Activated T-helper 17 cell treated with anti-CD3 and anti-CD28 coated beads, Interleukin-2, amount 50 U/mL, for 72 hours (primary cell): ENCODE results near the gene TXLNB. TPM values are rescaled to one million over a fixed set of nuclear protein-coding genes. Genes with fewer than 3 reads are reported as not detected.
"Not testable (repeated sequence)": the region's sequence is repeated elsewhere in the genome, so short reads cannot be mapped to it uniquely, and the experiment has no call there.

ENCODE experiments used
- ATAC-seq: fragments of 150-1000 bp; cut with Tn5 transposase; replicated peaks from 2 replicates; pipeline ENCODE4 v1.10.0; 2021; ENCODE audit warnings: mild to moderate bottlenecking, moderate library complexity
- H3K27ac Mint-ChIP-seq: one replicate; pipeline ENCODE4 v1.8.0; 2022; ENCODE audit warnings: mixed read lengths
- H3K27me3 Mint-ChIP-seq: one replicate; pipeline ENCODE4 v1.8.0; 2022; ENCODE audit warnings: mixed read lengths
- H3K36me3 Mint-ChIP-seq: one replicate; pipeline ENCODE4 v1.8.0; 2022; ENCODE audit warnings: low read depth, mild to moderate bottlenecking, mixed read lengths
- H3K4me1 Mint-ChIP-seq: one replicate; pipeline ENCODE4 v1.8.0; 2022; ENCODE audit warnings: mixed read lengths
- H3K4me3 Mint-ChIP-seq: one replicate; pipeline ENCODE4 v1.8.0; 2022; ENCODE audit warnings: mild to moderate bottlenecking, mixed read lengths
- H3K9me3 Mint-ChIP-seq: one replicate; pipeline ENCODE4 v1.8.0; 2022; ENCODE audit warnings: mixed read lengths
- total RNA-seq, 2 donors: library from RNA; stranded (reverse); gene quantifications; one replicate each; pipeline ENCODE4 v1.2.3, GENCODE V29; 2022

The TXLNB gene
- total RNA-seq, 2 donors from 2014 or later = 0.24 to 0.37 TPM

DNA sequence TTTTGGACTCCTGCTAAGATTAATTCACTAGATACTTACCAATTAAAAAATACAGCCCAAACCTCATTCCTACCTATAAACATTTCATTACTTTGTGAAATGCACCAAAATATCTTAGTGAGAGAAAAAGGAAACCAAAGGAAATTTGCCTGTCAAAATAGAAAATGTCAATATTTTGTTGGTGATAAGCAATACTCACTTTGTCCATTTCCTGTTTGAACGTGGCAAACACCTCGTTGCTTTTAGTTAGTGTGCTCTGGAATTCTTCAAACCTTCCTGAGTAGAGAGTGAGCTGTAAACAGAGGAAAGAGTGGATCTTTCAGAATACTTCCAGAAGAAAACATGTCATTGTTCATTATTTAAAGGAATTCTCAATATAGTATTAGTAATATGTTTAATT lies 44.2 kb downstream of the TXLNB start:
- no peak for ATAC-seq
- H3K4me1 Mint-ChIP-seq = peaks cover 37% of the 10 kb centered on the region
- H3K9me3 Mint-ChIP-seq = no peaks in the 10 kb centered on the region
- H3K4me3 Mint-ChIP-seq = peak overlapping the region; percentile 42
- no peaks in the 10 kb centered on the region for H3K36me3 Mint-ChIP-seq
- no peak overlapping the region for H3K27ac Mint-ChIP-seq
- H3K27me3 Mint-ChIP-seq = no peaks in the 10 kb centered on the region

DNA sequence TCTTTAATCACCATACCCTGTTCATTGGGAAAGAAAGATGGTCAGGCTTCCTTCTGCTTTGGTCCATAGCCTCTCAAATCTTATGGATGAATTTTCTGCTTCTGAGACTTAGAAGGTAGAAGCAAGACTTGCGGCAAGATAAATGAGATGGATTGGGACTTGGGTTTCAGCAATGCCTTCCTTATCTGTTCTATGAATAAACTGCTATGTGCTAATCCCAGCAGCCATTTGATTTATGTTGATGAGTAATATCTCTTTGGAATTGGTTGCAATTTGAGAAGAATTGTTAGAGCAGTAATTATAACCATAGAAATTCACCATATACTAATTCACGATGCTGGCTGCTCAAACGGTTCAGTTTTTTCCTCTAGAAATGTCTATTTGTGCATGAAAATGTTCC lies 48.3 kb downstream of the TXLNB start:
- H3K36me3 Mint-ChIP-seq = no peaks in the 10 kb centered on the region

GRCh38 chr6:139242457-139243240 lies 49.1 kb downstream of the TXLNB start:
- ATAC-seq = no peak
- Mint-ChIP-seq H3K36me3 (no peaks in the 10 kb centered on the region), H3K4me3 (no peak overlapping the region), H3K9me3 (no peaks in the 10 kb centered on the region), H3K4me1 (peaks cover 8% of the 10 kb centered on the region), H3K27me3 (no peaks in the 10 kb centered on the region), H3K27ac (no peak overlapping the region)

More for the DNA sequence above, 48.3 kb downstream of the TXLNB start:
- Mint-ChIP-seq H3K4me1 (peaks cover 8% of the 10 kb centered on the region), H3K4me3 (no peak overlapping the region), H3K9me3 (no peaks in the 10 kb centered on the region), H3K27me3 (no peaks in the 10 kb centered on the region), H3K27ac (no peak overlapping the region)
- ATAC-seq = no peak

GRCh38 chr6:139240161-139241010 lies 51.4 kb downstream of the TXLNB start:
- H3K4me3 Mint-ChIP-seq = no peak overlapping the region
- peak overlapping the region; percentile 3 for H3K27ac Mint-ChIP-seq
- H3K27me3 Mint-ChIP-seq = no peaks in the 10 kb centered on the region
- no peak for ATAC-seq
- no peaks in the 10 kb centered on the region for H3K36me3 Mint-ChIP-seq
- no peaks in the 10 kb centered on the region for H3K9me3 Mint-ChIP-seq
- H3K4me1 Mint-ChIP-seq = peaks cover 8% of the 10 kb centered on the region

DNA sequence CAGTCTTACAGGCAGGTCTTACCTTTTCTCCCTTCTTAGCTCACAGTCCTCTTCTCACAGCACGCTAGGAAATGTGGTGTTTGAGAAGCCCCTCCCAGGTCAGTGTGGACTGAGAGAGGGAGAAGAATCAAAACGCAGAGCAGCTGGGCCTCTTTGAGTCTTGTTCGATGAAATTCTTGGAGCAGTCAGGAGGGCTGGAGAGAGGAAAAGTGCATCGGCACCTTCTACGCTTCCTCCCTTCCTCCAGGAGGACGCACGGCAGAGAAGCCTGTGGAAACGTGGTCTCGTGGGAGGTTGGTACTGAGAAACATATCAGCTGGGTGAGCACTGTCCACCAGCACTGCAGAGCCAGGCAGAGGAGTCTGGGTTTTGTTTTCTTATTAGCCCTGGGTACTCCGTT lies 52.7 kb downstream of the TXLNB start:
- no peaks in the 10 kb centered on the region for H3K36me3 Mint-ChIP-seq
- no peak overlapping the region for H3K27ac Mint-ChIP-seq
- no peak overlapping the region for H3K4me3 Mint-ChIP-seq
- H3K27me3 Mint-ChIP-seq = no peaks in the 10 kb centered on the region
- peaks cover 4% of the 10 kb centered on the region for H3K4me1 Mint-ChIP-seq
- no peak for ATAC-seq
- H3K9me3 Mint-ChIP-seq = peaks cover under 1% of the 10 kb centered on the region

GRCh38 chr6:139236105-139236504 lies 55.7 kb downstream of the TXLNB start:
- ATAC-seq = no peak
- H3K27me3 Mint-ChIP-seq = no peaks in the 10 kb centered on the region
- H3K27ac Mint-ChIP-seq = no peak overlapping the region
- H3K4me1 Mint-ChIP-seq = peaks cover 8% of the 10 kb centered on the region
- peaks cover 4% of the 10 kb centered on the region for H3K9me3 Mint-ChIP-seq
- H3K36me3 Mint-ChIP-seq = no peaks in the 10 kb centered on the region
- H3K4me3 Mint-ChIP-seq = no peak overlapping the region

- no peak overlapping the region for H3K27ac Mint-ChIP-seq
- no peaks in the 10 kb centered on the region for H3K27me3 Mint-ChIP-seq
- peaks cover 4% of the 10 kb centered on the region for H3K9me3 Mint-ChIP-seq
- peaks cover 6% of the 10 kb centered on the region for H3K4me1 Mint-ChIP-seq
- no peak overlapping the region for H3K4me3 Mint-ChIP-seq
- ATAC-seq = no peak
- no peaks in the 10 kb centered on the region for H3K36me3 Mint-ChIP-seq
Observed at GRCh38 chr6:139235661-139236060, 56.1 kb downstream of the TXLNB start.

DNA sequence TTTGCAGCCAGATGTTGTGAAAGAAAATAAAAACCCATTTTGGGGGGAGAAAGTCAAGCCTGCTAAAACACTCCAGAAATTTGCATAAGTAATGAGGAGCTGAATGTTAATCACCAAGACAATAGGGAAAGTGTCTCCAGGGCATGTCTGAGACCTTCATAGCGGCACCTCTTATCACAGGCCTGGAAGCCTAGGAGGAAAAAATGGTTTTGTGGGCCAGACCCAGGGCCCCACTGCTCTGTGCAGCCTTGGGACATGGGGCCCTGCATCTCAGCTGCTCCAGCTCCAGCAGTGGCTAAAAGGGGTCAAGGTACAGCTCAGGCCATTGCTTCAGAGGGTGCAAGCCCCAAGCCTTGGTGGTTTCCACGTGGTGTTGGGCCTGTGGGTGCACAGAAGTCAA lies 57.6 kb downstream of the TXLNB start:
- not testable (repeated sequence) for H3K9me3 Mint-ChIP-seq, ATAC-seq

DNA sequence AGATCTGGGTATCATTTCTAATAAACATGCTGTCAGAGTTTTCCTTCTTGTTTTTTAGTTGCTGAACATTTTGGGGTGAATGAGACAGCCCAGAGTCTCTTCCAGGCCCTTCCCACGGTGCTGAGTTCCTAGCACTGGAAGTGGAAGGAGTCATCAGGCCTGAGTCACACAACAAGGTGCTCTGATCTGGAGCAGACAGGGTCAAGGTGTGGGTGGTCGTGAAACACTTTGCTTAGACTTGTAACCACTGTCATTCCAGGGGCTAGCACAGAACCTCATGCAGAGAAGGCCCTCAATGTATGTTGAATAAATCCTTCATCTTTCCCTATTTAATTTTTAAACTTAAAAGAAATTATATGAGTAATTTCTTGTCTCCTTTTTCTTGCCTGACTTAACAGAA lies 60.6 kb downstream of the TXLNB start:
- H3K9me3 Mint-ChIP-seq = peaks cover 4% of the 10 kb centered on the region
- H3K36me3 Mint-ChIP-seq = no peaks in the 10 kb centered on the region
- H3K27me3 Mint-ChIP-seq = no peaks in the 10 kb centered on the region
- no peak overlapping the region for H3K4me3 Mint-ChIP-seq
- H3K27ac Mint-ChIP-seq = no peak overlapping the region
- peak; percentile 62 for ATAC-seq
- peaks cover 4% of the 10 kb centered on the region for H3K4me1 Mint-ChIP-seq

More for the DNA sequence above, 57.6 kb downstream of the TXLNB start:
- not testable (repeated sequence) for H3K27me3 Mint-ChIP-seq, H3K36me3 Mint-ChIP-seq, H3K4me3 Mint-ChIP-seq, H3K27ac Mint-ChIP-seq, H3K4me1 Mint-ChIP-seq

- Mint-ChIP-seq H3K27me3 (no peaks in the 10 kb centered on the region), H3K4me3 (no peak overlapping the region), H3K9me3 (peaks cover 4% of the 10 kb centered on the region), H3K36me3 (no peaks in the 10 kb centered on the region), H3K27ac (no peak overlapping the region), H3K4me1 (peaks cover 4% of the 10 kb centered on the region)
- peak; percentile 29 for ATAC-seq
Observed at GRCh38 chr6:139230391-139230840, 61.4 kb downstream of the TXLNB start.

DNA sequence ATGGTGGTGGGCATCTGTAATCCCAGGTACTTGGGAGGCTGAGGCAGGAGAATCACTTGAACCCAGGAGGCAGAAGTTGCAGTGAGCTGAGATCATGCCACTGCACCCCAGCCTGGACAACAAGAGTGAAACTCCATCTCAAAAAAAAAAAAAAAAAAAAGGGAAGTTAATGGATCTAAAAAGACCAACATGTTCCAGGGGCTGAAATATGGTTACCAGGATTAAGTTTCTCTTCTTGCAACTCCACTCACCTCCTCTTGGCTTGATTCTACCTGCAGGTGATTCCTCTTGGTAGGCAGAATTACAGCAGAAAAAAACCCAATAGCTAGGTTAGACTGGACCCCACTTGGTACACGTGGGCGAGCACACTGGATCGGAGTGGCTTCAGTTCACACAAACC lies 63.4 kb downstream of the TXLNB start:
- ATAC-seq, H3K9me3 Mint-ChIP-seq, H3K4me3 Mint-ChIP-seq, H3K27me3 Mint-ChIP-seq, H3K27ac Mint-ChIP-seq, H3K36me3 Mint-ChIP-seq, H3K4me1 Mint-ChIP-seq: not testable (repeated sequence)

DNA sequence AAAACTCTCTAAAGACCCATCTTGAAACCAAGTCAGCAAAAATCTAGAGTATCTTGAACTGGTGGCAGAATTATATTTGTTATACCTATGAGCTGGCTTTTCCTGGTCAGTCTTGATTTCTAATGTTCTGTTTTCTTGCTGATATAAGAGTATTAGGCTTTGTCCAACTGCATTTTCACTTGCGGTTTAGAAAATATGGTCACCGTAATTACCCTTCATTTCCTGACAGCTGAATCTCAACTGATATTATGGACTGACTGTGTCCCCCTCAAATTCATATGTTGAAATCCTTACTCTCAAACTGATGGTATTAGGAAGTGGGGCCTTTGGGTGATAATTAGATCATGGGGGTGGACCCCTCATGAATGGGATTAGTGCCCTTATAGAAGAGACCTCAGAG lies 72.1 kb downstream of the TXLNB start:
- no peak for ATAC-seq
- Mint-ChIP-seq H3K4me1 (peaks cover 8% of the 10 kb centered on the region), H3K27ac (peak overlapping the region; percentile 72), H3K36me3 (no peaks in the 10 kb centered on the region), H3K4me3 (peak overlapping the region; percentile 53), H3K9me3 (peaks cover 4% of the 10 kb centered on the region), H3K27me3 (no peaks in the 10 kb centered on the region)

DNA sequence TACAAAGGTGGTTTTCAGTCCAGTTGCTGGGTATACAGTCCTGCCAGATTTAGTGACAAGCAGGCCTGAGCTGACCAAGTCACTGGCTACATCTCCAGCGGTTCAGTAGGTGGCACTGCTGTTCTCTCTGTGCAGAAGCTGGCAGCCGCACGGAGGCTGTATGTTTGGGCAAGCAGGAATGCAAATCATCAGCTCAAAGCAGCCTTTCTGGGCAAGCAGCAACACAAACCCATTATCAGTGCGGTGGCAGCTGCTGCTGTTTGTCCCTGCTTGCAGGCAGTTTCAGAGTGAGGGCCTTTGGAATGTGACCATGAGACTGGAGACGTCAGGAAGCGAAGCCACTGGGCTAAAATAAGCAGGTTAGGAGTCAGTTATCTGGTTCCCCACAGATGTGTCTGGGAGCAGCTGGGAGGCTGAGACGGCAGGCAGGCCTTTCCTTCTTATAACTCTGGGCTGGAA lies 72.5 kb downstream of the TXLNB start:
- Mint-ChIP-seq H3K27ac (peak overlapping the region; percentile 72), H3K9me3 (peaks cover 4% of the 10 kb centered on the region), H3K4me3 (peak overlapping the region; percentile 53), H3K27me3 (no peaks in the 10 kb centered on the region), H3K36me3 (no peaks in the 10 kb centered on the region), H3K4me1 (peaks cover 8% of the 10 kb centered on the region)
- peak; percentile 100 for ATAC-seq

GRCh38 chr6:139212460-139212859 lies 79.3 kb downstream of the TXLNB start:
- H3K36me3 Mint-ChIP-seq, H3K27ac Mint-ChIP-seq: not testable (repeated sequence)

GRCh38 chr6:139210766-139211165 lies 81.0 kb downstream of the TXLNB start:
- not testable (repeated sequence) for H3K36me3 Mint-ChIP-seq, H3K4me1 Mint-ChIP-seq, ATAC-seq, H3K27ac Mint-ChIP-seq, H3K27me3 Mint-ChIP-seq, H3K4me3 Mint-ChIP-seq
- peaks cover 24% of the 10 kb centered on the region for H3K9me3 Mint-ChIP-seq

More at GRCh38 chr6:139212460-139212859, 79.3 kb downstream of the TXLNB start:
- not testable (repeated sequence) for ATAC-seq, H3K27me3 Mint-ChIP-seq, H3K4me1 Mint-ChIP-seq, H3K4me3 Mint-ChIP-seq
- peaks cover 20% of the 10 kb centered on the region for H3K9me3 Mint-ChIP-seq
